Measurements from ENCODE around the gene NAALADL2. TPM values are rescaled to one million over a fixed set of nuclear protein-coding genes. Genes with fewer than 3 reads are reported as not detected.

NAALADL2 gene
- polyA plus RNA-seq, 2 donors, result 0.26 to 0.54 TPM

DNA sequence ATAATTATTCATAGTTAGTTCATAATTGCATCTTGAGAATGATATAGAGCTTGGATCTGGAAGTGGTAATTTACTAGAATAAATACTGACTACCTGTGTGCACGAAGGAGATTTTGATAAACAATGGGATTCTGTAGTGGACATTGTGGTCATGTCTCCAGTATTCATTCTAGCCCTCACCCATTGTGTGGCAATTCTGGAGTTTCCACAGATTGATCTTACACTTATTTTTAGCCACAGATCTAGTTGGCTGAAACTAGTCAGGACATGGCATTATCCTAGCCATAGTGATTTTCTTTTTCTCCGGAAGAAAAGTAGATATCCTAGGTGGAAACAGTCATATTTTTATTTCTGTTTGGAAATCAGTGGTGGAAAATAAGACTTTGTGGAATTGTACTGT, 833.1 kb downstream of the NAALADL2 start:
- no peaks in the 10 kb centered on the region for H3K9me3 ChIP-seq (ENCODE audit: control insufficient read depth in 2 of 2, insufficient read depth in 1 of 2, low read depth in 1 of 2, low read length in 1 of 2)
- 90 to 92% methylated on average over 2 of the region's 2 CpGs for WGBS, 2 donors
- H3K27me3 ChIP-seq (ENCODE audit: control insufficient read depth in 1 of 2, insufficient read depth in 2 of 2, low read length in 2 of 2), result no peaks in the 10 kb centered on the region
- no peaks in the 10 kb centered on the region for H3K4me1 ChIP-seq (ENCODE audit: control insufficient read depth in 2 of 2, insufficient read depth in 2 of 2, low read length in 1 of 2)
- no peak overlapping the region for H3K27ac ChIP-seq (ENCODE audit: low read depth in 2 of 2, low read length in 1 of 2)
- no peaks in the 10 kb centered on the region for H3K36me3 ChIP-seq (ENCODE audit: control insufficient read depth in 2 of 2, insufficient read depth in 2 of 2, low read length in 1 of 2)
- H3K4me3 ChIP-seq (ENCODE audit: low read depth in 1 of 2, low read length in 2 of 2), result no peak overlapping the region

DNA sequence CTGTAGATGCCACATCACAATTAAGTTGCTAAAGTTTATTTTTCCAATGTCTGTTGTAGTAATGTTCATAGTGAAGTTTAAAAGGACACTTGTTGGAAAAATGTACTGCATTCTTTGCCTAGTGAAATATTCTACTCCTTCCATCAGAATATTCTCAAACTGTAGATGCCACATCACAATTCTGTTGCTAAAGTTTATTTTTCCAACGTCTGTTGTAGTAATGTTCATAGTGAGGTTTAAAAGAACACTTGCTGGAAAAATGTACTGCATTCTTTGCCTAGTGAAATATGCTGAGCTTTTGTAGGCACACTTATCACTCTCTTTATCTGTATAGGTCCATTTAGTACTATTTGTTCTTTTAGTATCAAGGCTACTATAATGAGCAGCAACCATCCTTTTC, 836.1 kb downstream of the NAALADL2 start:
- H3K9me3 ChIP-seq (ENCODE audit: control insufficient read depth in 2 of 2, insufficient read depth in 1 of 2, low read depth in 1 of 2, low read length in 1 of 2), result no peaks in the 10 kb centered on the region
- H3K4me1 ChIP-seq (ENCODE audit: control insufficient read depth in 2 of 2, insufficient read depth in 2 of 2, low read length in 1 of 2), result no peaks in the 10 kb centered on the region
- no peak overlapping the region for H3K27ac ChIP-seq (ENCODE audit: low read depth in 2 of 2, low read length in 1 of 2)
- H3K27me3 ChIP-seq (ENCODE audit: control insufficient read depth in 1 of 2, insufficient read depth in 2 of 2, low read length in 2 of 2), result no peaks in the 10 kb centered on the region
- no peaks in the 10 kb centered on the region for H3K36me3 ChIP-seq (ENCODE audit: control insufficient read depth in 2 of 2, insufficient read depth in 2 of 2, low read length in 1 of 2)
- 31 to 51% methylated on average over 1 of the region's 1 CpG for WGBS, 2 donors
- no peak overlapping the region for H3K4me3 ChIP-seq (ENCODE audit: low read depth in 1 of 2, low read length in 2 of 2)

DNA sequence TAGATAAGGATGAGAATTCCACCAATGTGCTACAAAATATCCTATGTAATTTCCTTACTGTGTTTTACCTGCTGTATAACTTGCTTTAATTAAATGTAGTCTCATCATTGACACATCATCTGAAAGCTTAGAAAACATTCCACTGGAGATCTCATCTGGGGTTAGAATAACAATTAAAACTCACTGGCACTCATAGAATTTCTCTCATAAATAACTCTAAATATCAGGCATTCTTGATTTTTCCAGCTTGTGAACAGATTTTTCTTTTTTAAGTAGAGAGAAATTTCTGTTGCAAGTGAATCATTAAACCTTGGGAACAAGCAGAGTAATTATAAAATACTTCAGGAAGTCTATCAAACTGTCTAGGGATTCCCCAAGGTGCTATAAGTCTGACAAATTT, 843.8 kb downstream of the NAALADL2 start:
- no peaks in the 10 kb centered on the region for H3K36me3 ChIP-seq (ENCODE audit: control insufficient read depth in 2 of 2, insufficient read depth in 2 of 2, low read length in 1 of 2)
- no peaks in the 10 kb centered on the region for H3K9me3 ChIP-seq (ENCODE audit: control insufficient read depth in 2 of 2, insufficient read depth in 1 of 2, low read depth in 1 of 2, low read length in 1 of 2)
- no peak overlapping the region for H3K4me3 ChIP-seq (ENCODE audit: low read depth in 1 of 2, low read length in 2 of 2)
- no peaks in the 10 kb centered on the region for H3K27me3 ChIP-seq (ENCODE audit: control insufficient read depth in 1 of 2, insufficient read depth in 2 of 2, low read length in 2 of 2)
- no peaks in the 10 kb centered on the region for H3K4me1 ChIP-seq (ENCODE audit: control insufficient read depth in 2 of 2, insufficient read depth in 2 of 2, low read length in 1 of 2)
- H3K27ac ChIP-seq (ENCODE audit: low read depth in 2 of 2, low read length in 1 of 2), result no peak overlapping the region

DNA sequence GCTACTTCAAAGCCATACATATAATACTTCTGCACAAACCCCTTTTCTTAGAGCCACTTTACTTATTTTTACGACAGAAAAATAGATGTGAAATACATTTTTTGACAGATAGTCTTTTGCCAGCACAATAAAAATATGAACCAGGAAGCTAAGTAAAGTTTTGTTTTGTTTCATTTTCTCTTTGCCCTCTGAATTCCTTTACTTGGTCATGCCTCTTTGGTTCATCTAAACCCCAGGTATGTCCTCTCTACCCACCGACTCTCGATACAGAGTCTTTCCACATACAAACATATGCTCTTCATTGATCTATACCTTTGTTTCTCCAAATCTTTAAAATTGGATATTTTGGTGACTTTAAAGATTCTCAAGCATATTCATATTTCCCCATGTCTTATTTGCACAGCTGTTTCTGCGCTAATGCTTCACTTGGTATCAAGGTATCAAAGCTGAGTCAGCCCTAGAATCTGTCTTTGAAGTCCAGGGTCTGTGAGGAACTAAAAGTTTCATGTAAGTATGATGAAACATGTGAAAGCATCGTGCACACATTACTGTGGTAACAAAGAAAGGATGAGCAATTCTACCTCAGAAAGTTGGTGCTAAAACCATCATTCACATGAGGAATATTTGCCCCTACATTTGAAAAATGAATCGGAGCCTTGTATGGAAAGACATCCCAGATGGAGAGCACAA, 845.4 kb downstream of the NAALADL2 start:
- H3K27ac ChIP-seq (ENCODE audit: low read depth in 2 of 2, low read length in 1 of 2), result no peak overlapping the region
- no peaks in the 10 kb centered on the region for H3K9me3 ChIP-seq (ENCODE audit: control insufficient read depth in 2 of 2, insufficient read depth in 1 of 2, low read depth in 1 of 2, low read length in 1 of 2)
- H3K4me1 ChIP-seq (ENCODE audit: control insufficient read depth in 2 of 2, insufficient read depth in 2 of 2, low read length in 1 of 2), result no peaks in the 10 kb centered on the region
- no peaks in the 10 kb centered on the region for H3K27me3 ChIP-seq (ENCODE audit: control insufficient read depth in 1 of 2, insufficient read depth in 2 of 2, low read length in 2 of 2)
- no peak overlapping the region for H3K4me3 ChIP-seq (ENCODE audit: low read depth in 1 of 2, low read length in 2 of 2)
- 92 to 93% methylated on average over 6 of the region's 6 CpGs for WGBS, 2 donors
- H3K36me3 ChIP-seq (ENCODE audit: control insufficient read depth in 2 of 2, insufficient read depth in 2 of 2, low read length in 1 of 2), result no peaks in the 10 kb centered on the region

DNA sequence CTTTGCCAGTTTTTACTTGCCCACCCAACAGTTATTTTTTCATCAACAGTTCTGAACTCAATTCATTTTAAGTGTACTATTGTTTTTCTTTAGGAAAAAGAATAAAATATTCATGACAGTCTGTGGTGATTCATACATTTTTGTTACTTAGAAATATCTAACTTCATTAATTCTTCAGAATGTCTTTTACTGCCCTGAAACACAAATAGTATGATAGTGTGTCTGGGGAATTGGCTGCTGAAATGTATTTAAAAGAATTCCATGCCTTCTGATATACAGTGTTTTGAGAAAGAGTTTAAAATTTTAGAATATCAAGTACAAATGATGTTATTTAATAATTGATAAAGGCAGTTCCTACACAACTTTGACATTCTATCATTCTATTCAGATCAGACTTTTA, 854.1 kb downstream of the NAALADL2 start:
- H3K27ac ChIP-seq (ENCODE audit: low read depth in 2 of 2, low read length in 1 of 2), result no peak overlapping the region
- no peaks in the 10 kb centered on the region for H3K9me3 ChIP-seq (ENCODE audit: control insufficient read depth in 2 of 2, insufficient read depth in 1 of 2, low read depth in 1 of 2, low read length in 1 of 2)
- no peaks in the 10 kb centered on the region for H3K4me1 ChIP-seq (ENCODE audit: control insufficient read depth in 2 of 2, insufficient read depth in 2 of 2, low read length in 1 of 2)
- no peaks in the 10 kb centered on the region for H3K36me3 ChIP-seq (ENCODE audit: control insufficient read depth in 2 of 2, insufficient read depth in 2 of 2, low read length in 1 of 2)
- no peak overlapping the region for H3K4me3 ChIP-seq (ENCODE audit: low read depth in 1 of 2, low read length in 2 of 2)
- no peaks in the 10 kb centered on the region for H3K27me3 ChIP-seq (ENCODE audit: control insufficient read depth in 1 of 2, insufficient read depth in 2 of 2, low read length in 2 of 2)

DNA sequence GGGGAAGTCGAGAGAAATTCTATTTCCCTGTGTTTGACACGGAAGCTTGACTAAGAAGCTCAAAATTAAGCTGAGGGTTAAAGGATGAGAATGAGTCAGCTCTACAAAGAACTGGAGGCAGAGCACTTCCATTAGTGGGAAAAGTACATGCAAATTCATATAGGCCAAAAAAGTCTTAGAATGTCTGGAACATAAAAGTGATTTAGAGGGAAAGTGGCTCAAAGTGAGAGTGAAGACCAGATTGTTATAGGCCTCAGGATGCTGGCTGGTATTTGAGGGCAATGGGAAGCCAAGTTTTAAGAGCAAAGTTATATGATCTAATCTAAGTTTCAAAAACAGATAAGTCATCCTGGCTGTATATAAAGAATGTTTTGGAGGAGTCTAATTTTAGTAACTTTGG, 857.3 kb downstream of the NAALADL2 start:
- 70 to 76% methylated on average over 2 of the region's 2 CpGs for WGBS, 2 donors
- H3K9me3 ChIP-seq (ENCODE audit: control insufficient read depth in 2 of 2, insufficient read depth in 1 of 2, low read depth in 1 of 2, low read length in 1 of 2), result no peaks in the 10 kb centered on the region
- H3K27ac ChIP-seq (ENCODE audit: low read depth in 2 of 2, low read length in 1 of 2), result no peak overlapping the region
- H3K27me3 ChIP-seq (ENCODE audit: control insufficient read depth in 1 of 2, insufficient read depth in 2 of 2, low read length in 2 of 2), result no peaks in the 10 kb centered on the region
- no peaks in the 10 kb centered on the region for H3K36me3 ChIP-seq (ENCODE audit: control insufficient read depth in 2 of 2, insufficient read depth in 2 of 2, low read length in 1 of 2)
- H3K4me3 ChIP-seq (ENCODE audit: low read depth in 1 of 2, low read length in 2 of 2), result no peak overlapping the region
- no peaks in the 10 kb centered on the region for H3K4me1 ChIP-seq (ENCODE audit: control insufficient read depth in 2 of 2, insufficient read depth in 2 of 2, low read length in 1 of 2)

DNA sequence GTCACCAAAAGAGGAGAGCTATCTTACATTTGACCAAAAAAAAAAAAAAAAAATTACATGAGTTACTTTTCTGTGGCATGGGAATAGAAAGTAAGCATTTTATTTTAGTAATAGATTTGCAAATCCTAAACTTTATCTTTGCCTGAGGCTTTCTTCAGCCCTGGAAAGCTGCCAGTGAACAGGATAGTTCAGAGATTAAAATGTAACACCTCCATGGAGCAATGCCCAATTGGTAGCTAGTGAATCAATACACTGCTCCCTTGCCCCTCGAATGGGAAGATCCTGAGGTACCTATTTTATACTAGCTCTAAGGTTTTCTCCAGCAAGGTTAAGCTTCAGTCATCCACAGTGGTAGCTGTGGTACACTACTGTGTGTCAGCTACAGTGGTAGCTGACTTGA, 867.1 kb downstream of the NAALADL2 start:
- Histone ChIP-seq H3K4me3 (ENCODE audit: low read depth in 1 of 2, low read length in 2 of 2) (no peak overlapping the region), H3K27ac (ENCODE audit: low read depth in 2 of 2, low read length in 1 of 2) (no peak overlapping the region), H3K4me1 (ENCODE audit: control insufficient read depth in 2 of 2, insufficient read depth in 2 of 2, low read length in 1 of 2) (no peaks in the 10 kb centered on the region), H3K9me3 (ENCODE audit: control insufficient read depth in 2 of 2, insufficient read depth in 1 of 2, low read depth in 1 of 2, low read length in 1 of 2) (no peaks in the 10 kb centered on the region), H3K27me3 (ENCODE audit: control insufficient read depth in 1 of 2, insufficient read depth in 2 of 2, low read length in 2 of 2) (no peaks in the 10 kb centered on the region), H3K36me3 (ENCODE audit: control insufficient read depth in 2 of 2, insufficient read depth in 2 of 2, low read length in 1 of 2) (no peaks in the 10 kb centered on the region)
- 37 to 48% methylated on average over 1 of the region's 1 CpG for WGBS, 2 donors

DNA sequence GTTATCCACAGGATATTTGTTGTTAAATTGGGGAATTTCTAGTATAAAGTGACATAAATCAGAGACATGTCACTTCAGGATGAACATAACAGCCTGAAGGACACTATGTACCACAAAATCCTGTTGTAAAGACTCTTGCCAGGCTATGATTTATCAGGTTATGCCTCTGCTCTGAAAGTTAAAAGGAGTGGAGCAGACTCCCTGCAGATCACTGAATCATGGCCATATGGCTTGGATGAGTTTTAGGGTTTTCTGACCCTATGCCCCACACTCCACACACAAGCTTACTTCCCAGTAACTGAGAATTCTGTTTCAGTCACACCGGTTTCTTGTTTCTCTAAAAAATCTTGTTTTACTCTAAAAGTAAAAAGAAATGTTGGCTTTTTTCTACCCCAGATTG, 869.4 kb downstream of the NAALADL2 start:
- no peaks in the 10 kb centered on the region for H3K27me3 ChIP-seq (ENCODE audit: control insufficient read depth in 1 of 2, insufficient read depth in 2 of 2, low read length in 2 of 2)
- H3K9me3 ChIP-seq (ENCODE audit: control insufficient read depth in 2 of 2, insufficient read depth in 1 of 2, low read depth in 1 of 2, low read length in 1 of 2), result no peaks in the 10 kb centered on the region
- WGBS, 2 donors, result 92 to 93% methylated on average over 1 of the region's 1 CpG
- no peak overlapping the region for H3K4me3 ChIP-seq (ENCODE audit: low read depth in 1 of 2, low read length in 2 of 2)
- no peaks in the 10 kb centered on the region for H3K4me1 ChIP-seq (ENCODE audit: control insufficient read depth in 2 of 2, insufficient read depth in 2 of 2, low read length in 1 of 2)
- H3K36me3 ChIP-seq (ENCODE audit: control insufficient read depth in 2 of 2, insufficient read depth in 2 of 2, low read length in 1 of 2), result no peaks in the 10 kb centered on the region
- H3K27ac ChIP-seq (ENCODE audit: low read depth in 2 of 2, low read length in 1 of 2), result no peak overlapping the region

DNA sequence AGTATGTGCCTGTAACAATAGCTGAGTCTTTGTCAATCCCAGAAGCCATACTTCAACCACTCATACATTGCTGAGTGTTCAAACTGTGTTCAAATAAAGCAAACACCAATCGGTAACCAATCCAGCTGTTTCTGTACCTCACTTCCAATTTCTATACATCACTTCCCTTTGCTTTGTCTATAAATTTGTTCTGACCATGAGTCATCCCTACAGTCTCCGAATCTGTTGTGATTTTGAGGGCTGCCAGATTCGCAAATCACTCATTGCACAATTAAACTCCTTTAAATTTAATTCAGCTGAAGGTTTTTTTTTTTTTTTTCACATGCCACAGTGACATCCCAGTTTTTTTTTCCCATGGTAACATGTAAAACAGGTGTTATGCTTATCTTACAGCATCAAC, 870.3 kb downstream of the NAALADL2 start:
- Histone ChIP-seq H3K27me3 (ENCODE audit: control insufficient read depth in 1 of 2, insufficient read depth in 2 of 2, low read length in 2 of 2) (no peaks in the 10 kb centered on the region), H3K27ac (ENCODE audit: low read depth in 2 of 2, low read length in 1 of 2) (no peak overlapping the region), H3K9me3 (ENCODE audit: control insufficient read depth in 2 of 2, insufficient read depth in 1 of 2, low read depth in 1 of 2, low read length in 1 of 2) (no peaks in the 10 kb centered on the region), H3K4me1 (ENCODE audit: control insufficient read depth in 2 of 2, insufficient read depth in 2 of 2, low read length in 1 of 2) (no peaks in the 10 kb centered on the region), H3K36me3 (ENCODE audit: control insufficient read depth in 2 of 2, insufficient read depth in 2 of 2, low read length in 1 of 2) (no peaks in the 10 kb centered on the region), H3K4me3 (ENCODE audit: low read depth in 1 of 2, low read length in 2 of 2) (no peak overlapping the region)
- WGBS, 2 donors, result 56 to 69% methylated on average over 3 of the region's 3 CpGs

DNA sequence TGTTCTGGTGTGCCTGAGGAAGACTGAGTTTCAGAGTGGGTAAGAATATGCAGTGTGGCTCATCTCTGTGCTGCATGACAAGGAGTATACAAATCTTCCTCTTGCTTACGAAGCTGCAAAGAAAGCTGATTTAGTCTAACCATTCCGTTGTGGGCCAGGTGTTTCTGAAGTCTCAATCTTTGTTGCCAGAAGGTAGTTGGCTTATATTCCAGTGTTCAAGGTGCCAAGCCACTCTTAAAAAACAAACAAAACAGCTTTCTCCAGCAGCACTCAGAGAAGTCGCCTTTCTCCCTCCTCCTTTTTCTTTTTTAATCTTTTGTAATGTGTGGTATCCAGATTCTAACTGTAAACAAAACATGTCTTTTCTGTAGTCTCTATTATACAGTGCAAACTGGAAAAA, 872.4 kb downstream of the NAALADL2 start:
- WGBS, 2 donors, result 31 to 42% methylated on average over 3 of the region's 3 CpGs
- Histone ChIP-seq H3K4me3 (ENCODE audit: low read depth in 1 of 2, low read length in 2 of 2) (no peak overlapping the region), H3K4me1 (ENCODE audit: control insufficient read depth in 2 of 2, insufficient read depth in 2 of 2, low read length in 1 of 2) (no peaks in the 10 kb centered on the region), H3K36me3 (ENCODE audit: control insufficient read depth in 2 of 2, insufficient read depth in 2 of 2, low read length in 1 of 2) (no peaks in the 10 kb centered on the region), H3K27ac (ENCODE audit: low read depth in 2 of 2, low read length in 1 of 2) (no peak overlapping the region), H3K9me3 (ENCODE audit: control insufficient read depth in 2 of 2, insufficient read depth in 1 of 2, low read depth in 1 of 2, low read length in 1 of 2) (no peaks in the 10 kb centered on the region), H3K27me3 (ENCODE audit: control insufficient read depth in 1 of 2, insufficient read depth in 2 of 2, low read length in 2 of 2) (no peaks in the 10 kb centered on the region)

Data from esophagus (tissue), 2 donors.